H9 (cell line): ENCODE results near the gene SOX1. TPM values are rescaled to one million over a fixed set of nuclear protein-coding genes. Genes with fewer than 3 reads are reported as not detected.

Experiments
- DNase-seq: peaks from one replicate; pipeline ENCODE4 v3.0.0-alpha.2; 2017
- H2AFZ ChIP-seq: one replicate; pipeline ENCODE4 v1.6.1; 2013; ENCODE audit warnings: mild to moderate bottlenecking, low read length, control low read depth, moderate library complexity
- H2AK5ac ChIP-seq: 2 replicates; pipeline ENCODE4 v1.6.1; 2013; ENCODE audit warnings: low read length, control low read depth, mixed read lengths; ENCODE audit not compliant: insufficient read length
- H2BK120ac ChIP-seq: one replicate; pipeline ENCODE4 v1.6.1; 2013; ENCODE audit warnings: low read depth, mild to moderate bottlenecking, low read length, control low read depth, inconsistent platforms; ENCODE audit not compliant: poor library complexity, severe bottlenecking
- H2BK12ac ChIP-seq: 2 replicates; pipeline ENCODE4 v1.6.1; 2013; ENCODE audit warnings: low read length, control low read depth, mixed read lengths, low read depth; ENCODE audit not compliant: insufficient read length
- H2BK15ac ChIP-seq: 2 replicates; pipeline ENCODE4 v1.6.1; 2013; ENCODE audit warnings: low read depth, low read length, control low read depth
- H2BK20ac ChIP-seq: one replicate; pipeline ENCODE4 v1.6.1; 2013; ENCODE audit warnings: low read depth, mild to moderate bottlenecking, low read length, control low read depth, inconsistent platforms; ENCODE audit not compliant: poor library complexity, severe bottlenecking
- H2BK5ac ChIP-seq: 2 replicates; pipeline ENCODE4 v1.6.1; 2013; ENCODE audit warnings: low read length, control low read depth, mixed read lengths; ENCODE audit not compliant: insufficient read length
- H3K14ac ChIP-seq: 2 replicates; pipeline ENCODE4 v1.6.1; 2013; ENCODE audit warnings: low read length, control low read depth; ENCODE audit not compliant: insufficient read depth
- H3K18ac ChIP-seq: 2 replicates; pipeline ENCODE4 v1.6.1; 2013; ENCODE audit warnings: low read depth, mild to moderate bottlenecking, mixed read lengths, low read length, control low read depth; ENCODE audit not compliant: insufficient read length
- H3K23ac ChIP-seq: 2 replicates; pipeline ENCODE4 v1.6.1; 2013; ENCODE audit warnings: low read length, control low read depth, mixed read lengths, low read depth; ENCODE audit not compliant: insufficient read length
- H3K23me2 ChIP-seq: 2 replicates; pipeline ENCODE4 v1.6.1; 2013; ENCODE audit warnings: low read depth, mild to moderate bottlenecking, mixed read lengths, low read length, control low read depth; ENCODE audit not compliant: insufficient read length, poor library complexity, severe bottlenecking
- H3K27ac ChIP-seq: 2 replicates; pipeline ENCODE4 v1.5.1; 2013; ENCODE audit warnings: low read length, control low read depth, mixed read lengths, low read depth; ENCODE audit not compliant: insufficient read length
- H3K27me3 ChIP-seq: 2 replicates; pipeline ENCODE4 v1.6.1; 2013; ENCODE audit warnings: low read length, control low read depth, inconsistent platforms; ENCODE audit not compliant: insufficient read depth
- H3K4ac ChIP-seq: 2 replicates; pipeline ENCODE4 v1.6.1; 2013; ENCODE audit warnings: low read depth, mild to moderate bottlenecking, control low read depth, inconsistent platforms, low read length, moderate library complexity
- H3K4me1 ChIP-seq: 2 replicates; pipeline ENCODE4 v1.6.1; 2013; ENCODE audit warnings: low read length, control low read depth, inconsistent platforms; ENCODE audit not compliant: insufficient read depth
- H3K4me2 ChIP-seq: 2 replicates; pipeline ENCODE4 v1.6.1; 2013; ENCODE audit warnings: low read length, control low read depth, mixed read lengths; ENCODE audit not compliant: insufficient read length, insufficient read depth
- H3K56ac ChIP-seq: 2 replicates; pipeline ENCODE4 v1.6.1; 2013; ENCODE audit warnings: low read depth, mild to moderate bottlenecking, mixed read lengths, low read length, control low read depth; ENCODE audit not compliant: insufficient read length
- H3K79me1 ChIP-seq: 2 replicates; pipeline ENCODE4 v1.6.1; 2013; ENCODE audit warnings: low read depth, mild to moderate bottlenecking, moderate library complexity, low read length, control low read depth, inconsistent platforms; ENCODE audit not compliant: insufficient read depth, poor library complexity, severe bottlenecking
- H3K79me2 ChIP-seq: 2 replicates; pipeline ENCODE4 v1.6.1; 2013; ENCODE audit warnings: low read length, control low read depth, inconsistent platforms; ENCODE audit not compliant: insufficient read depth
- H3K9ac ChIP-seq: 2 replicates; pipeline ENCODE4 v1.6.1; 2013; ENCODE audit warnings: low read length, control low read depth, mixed read lengths; ENCODE audit not compliant: insufficient read length; ENCODE audit errors: extremely low read depth
- H3K9me3 ChIP-seq: one replicate; pipeline ENCODE4 v1.6.1; 2013; ENCODE audit warnings: low read depth, low read length, inconsistent platforms; ENCODE audit not compliant: control insufficient read depth
- H3T11ph ChIP-seq: one replicate; pipeline ENCODE4 v1.6.1; 2013; ENCODE audit warnings: mild to moderate bottlenecking, low read length, control low read depth, inconsistent platforms
- H4K20me1 ChIP-seq: one replicate; pipeline ENCODE4 v1.6.1; 2013; ENCODE audit not compliant: control insufficient read depth, insufficient read length, insufficient read depth
- H4K5ac ChIP-seq: 2 replicates; pipeline ENCODE4 v1.6.1; 2013; ENCODE audit warnings: low read depth, mild to moderate bottlenecking, mixed read lengths, low read length, control low read depth; ENCODE audit not compliant: insufficient read length
- H4K8ac ChIP-seq: replicated peaks from 2 replicates; pipeline ENCODE4 v1.6.1; 2013; ENCODE audit warnings: low read length, control low read depth, mixed read lengths, low read depth; ENCODE audit not compliant: insufficient read length
- H4K91ac ChIP-seq: 2 replicates; pipeline ENCODE4 v1.6.1; 2013; ENCODE audit warnings: low read depth, mild to moderate bottlenecking, moderate library complexity, mixed read lengths, low read length, control low read depth; ENCODE audit not compliant: insufficient read length
- H3K27ac Mint-ChIP-seq, 3 experiments: 2 replicates in 2 of 3; 3 replicates in 1 of 3; pipeline ENCODE4 v1.8.0; 2020 to 2021; ENCODE audit warnings: mixed read lengths in 3 of 3, mild to moderate bottlenecking in 1 of 3, moderate library complexity in 1 of 3
- H3K27me3 Mint-ChIP-seq: 2 replicates; pipeline ENCODE4 v1.8.0; 2021; ENCODE audit warnings: low read depth, mild to moderate bottlenecking, moderate library complexity, mixed read lengths
- H3K36me3 Mint-ChIP-seq, 3 experiments: 2 replicates in 2 of 3; 3 replicates in 1 of 3; pipeline ENCODE4 v1.8.0; 2020 to 2021; ENCODE audit warnings: low read depth in 3 of 3, mixed read lengths in 3 of 3; ENCODE audit not compliant: insufficient read depth in 1 of 3
- H3K4me1 Mint-ChIP-seq, 2 experiments: 2 replicates each; pipeline ENCODE4 v1.8.0; 2020; ENCODE audit warnings: mixed read lengths in 2 of 2
- H3K4me3 Mint-ChIP-seq, 2 experiments: 2 replicates in 1 of 2; 3 replicates in 1 of 2; pipeline ENCODE4 v1.8.0; 2020 to 2021; ENCODE audit warnings: mild to moderate bottlenecking in 2 of 2, mixed read lengths in 2 of 2, moderate library complexity in 1 of 2
- H3K9me3 Mint-ChIP-seq, 2 experiments: 2 replicates in 1 of 2; 3 replicates in 1 of 2; pipeline ENCODE4 v1.8.0; 2020; ENCODE audit warnings: mild to moderate bottlenecking in 2 of 2, mixed read lengths in 2 of 2, moderate library complexity in 1 of 2
- CTCF ChIP-seq: fragments of 200-600 bp; sonication (generic); conservative IDR thresholded peaks from 3 replicates; pipeline ENCODE4 v1.8.0; 2021; ENCODE audit warnings: antibody characterized with exemption, mild to moderate bottlenecking
- WGBS: extraction: QIAGEN DNeasy Blood & Tissue Kit; methylation state at CpG from one replicate; pipeline ENCODE4 v1.1.7; 2013; ENCODE audit warnings: missing lambda C conversion rate, low lambda C conversion rate, mixed read lengths; ENCODE audit not compliant: insufficient read length; ENCODE audit errors: extremely low coverage; 5-methylcytosine and 5-hydroxymethylcytosine counted together
- total RNA-seq: library from RNA; stranded (reverse); gene quantifications from 2 replicates; pipeline ENCODE4 v1.2.1, GENCODE V29; 2021

The SOX1 gene
- total RNA-seq, 1 experiment from 2014 or later = 0.17 TPM

GRCh38 chr13:112117258-112117954, 50.5 kb downstream of the SOX1 start:
- Histone ChIP-seq H2BK20ac (no peak overlapping the region), H3K4me1 (no peaks in the 10 kb centered on the region), H2BK15ac (no peak overlapping the region), H3K23ac (no peak overlapping the region), H3K56ac (no peak overlapping the region), H3K4me2 (no peak overlapping the region), H4K8ac (no peak overlapping the region), H3T11ph (no peak overlapping the region), H4K20me1 (no peaks in the 10 kb centered on the region), H3K18ac (no peak overlapping the region), H3K4ac (no peak overlapping the region), H3K9ac (no peak overlapping the region), H3K23me2 (no peaks in the 10 kb centered on the region), H2AFZ (no peak overlapping the region), H2BK5ac (no peak overlapping the region), H3K27me3 (no peaks in the 10 kb centered on the region; the same call in 1 of the 2 replicates), H3K14ac (no peak overlapping the region), H3K79me2 (no peaks in the 10 kb centered on the region), H4K91ac (no peak overlapping the region), H2AK5ac (no peak overlapping the region), H2BK12ac (no peak overlapping the region), H4K5ac (no peak overlapping the region), H3K9me3 (no peaks in the 10 kb centered on the region), H3K27ac (no peak overlapping the region), H2BK120ac (no peak overlapping the region), H3K79me1 (no peaks in the 10 kb centered on the region)
- WGBS = no CpG with 5 or more reads among the region's 14 CpGs
- no peak for TF ChIP-seq CTCF
- Mint-ChIP-seq H3K27ac (no peak overlapping the region), H3K4me1 (peaks cover 0 to 5% of the 10 kb centered on the region in 2 experiments; a peak in 1 of 4 replicates), H3K4me3 (no peak overlapping the region), H3K9me3 (no peaks in the 10 kb centered on the region), H3K27me3 (peaks cover 66% of the 10 kb centered on the region), H3K36me3 (no peaks in the 10 kb centered on the region)
- no peak for DNase-seq
